CMK (cell line): ENCODE measurements around the gene B9D1.

Experiments
- DNase-seq: peaks from one replicate; pipeline ENCODE4 v3.0.0-alpha.2; 2010; ENCODE audit warnings: low read depth

Gene B9D1

DNA sequence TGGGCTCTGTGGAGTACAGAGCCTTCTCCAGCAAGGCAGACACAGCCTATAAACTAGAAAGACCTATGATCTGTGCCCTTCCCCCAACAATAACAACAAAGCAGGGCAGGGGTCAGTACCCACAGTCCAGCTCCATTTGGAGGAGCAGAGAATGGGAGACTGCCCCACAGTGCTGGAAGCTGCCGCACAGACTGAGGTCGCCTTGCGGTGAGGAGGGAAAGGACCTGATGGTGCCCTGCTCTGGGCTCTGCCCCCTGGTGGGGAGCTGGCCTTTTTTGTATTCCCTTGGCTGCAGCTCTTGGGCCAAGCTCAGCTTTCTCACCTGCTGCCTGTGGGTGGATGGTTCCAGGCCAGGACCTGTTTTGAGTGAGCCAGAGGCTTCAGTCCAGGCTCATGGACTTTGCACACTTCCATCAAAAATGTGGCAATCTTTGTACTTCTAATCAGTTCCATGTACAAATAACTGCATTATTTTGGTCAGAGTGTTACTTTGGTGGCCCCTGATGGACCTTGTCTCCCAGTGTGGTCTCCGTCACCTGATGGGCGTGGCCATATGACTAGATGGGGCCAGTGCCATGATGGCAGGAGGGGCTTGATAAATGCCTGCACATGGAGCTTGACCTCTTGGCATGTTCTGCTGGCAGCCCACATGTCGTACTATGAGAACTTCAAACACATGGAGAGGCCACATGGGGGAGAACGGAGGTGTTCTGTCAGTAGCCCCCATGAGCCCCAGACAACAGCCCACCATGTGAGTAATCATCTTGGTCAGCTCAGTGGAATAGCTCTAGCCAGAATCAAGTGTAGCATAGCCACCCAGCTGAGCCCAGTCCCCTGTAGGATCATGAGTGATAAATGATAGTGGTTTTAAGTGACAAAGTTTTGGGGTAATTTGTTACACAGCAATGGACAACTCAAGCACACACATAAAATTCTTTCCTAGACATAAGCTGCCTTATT is 24.2 kb downstream of the B9D1 start:
- DNase-seq = peak; percentile 27

DNA sequence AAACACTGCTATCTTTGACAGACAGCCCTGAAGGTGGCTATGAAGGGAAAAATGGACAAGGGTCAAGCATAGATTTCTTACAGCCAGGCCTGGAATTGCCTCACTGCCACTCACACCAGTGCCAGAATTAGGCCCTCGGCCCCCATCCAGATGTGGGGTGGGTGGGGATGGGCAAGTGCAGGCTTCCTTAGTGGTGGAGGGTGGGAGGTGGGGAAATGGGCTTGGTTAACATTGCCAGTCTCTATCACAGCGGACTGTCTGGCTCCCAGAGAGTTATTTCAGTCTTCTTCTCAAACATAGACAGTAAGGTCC is 24.9 kb downstream of the B9D1 start:
- no peak for DNase-seq

DNA sequence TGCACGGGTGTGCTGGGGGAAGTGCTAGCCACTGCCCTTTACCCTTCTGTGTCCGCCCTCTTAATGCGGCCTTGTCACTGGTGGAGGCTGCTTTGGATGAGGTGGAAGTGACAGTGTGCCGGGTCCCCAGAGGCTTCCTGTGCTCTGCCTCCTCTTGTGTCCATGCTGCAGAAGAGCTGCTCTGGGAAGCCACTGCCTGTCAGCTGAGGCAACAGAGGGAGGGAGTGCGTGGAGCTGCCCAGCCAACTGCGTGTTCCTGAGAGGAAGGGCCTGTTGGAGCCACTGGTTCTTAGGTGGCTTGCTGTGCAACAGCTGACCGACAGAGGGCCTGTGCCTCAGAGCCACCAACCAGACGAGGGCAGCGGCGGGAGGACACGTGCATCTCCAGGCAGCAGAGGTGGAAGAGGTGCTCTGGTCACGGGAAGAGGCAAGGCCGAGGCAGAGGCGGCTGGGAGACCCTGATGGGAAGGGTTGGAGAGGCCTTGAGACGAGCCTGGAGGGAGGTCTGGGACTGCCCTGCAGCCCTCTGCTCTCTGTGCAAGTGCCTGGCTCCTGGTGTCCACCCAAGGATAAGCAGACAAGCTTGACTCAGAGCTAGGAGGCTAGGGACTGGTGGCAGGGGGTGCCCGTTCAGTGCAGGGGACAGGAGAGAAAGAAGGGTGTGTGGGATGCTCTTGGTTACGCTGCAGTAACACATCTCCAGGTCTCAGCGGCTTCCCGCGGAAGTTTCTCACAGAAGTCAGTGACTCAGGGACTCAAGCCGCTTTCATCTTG is 25.4 kb downstream of the B9D1 start:
- no peak for DNase-seq

DNA sequence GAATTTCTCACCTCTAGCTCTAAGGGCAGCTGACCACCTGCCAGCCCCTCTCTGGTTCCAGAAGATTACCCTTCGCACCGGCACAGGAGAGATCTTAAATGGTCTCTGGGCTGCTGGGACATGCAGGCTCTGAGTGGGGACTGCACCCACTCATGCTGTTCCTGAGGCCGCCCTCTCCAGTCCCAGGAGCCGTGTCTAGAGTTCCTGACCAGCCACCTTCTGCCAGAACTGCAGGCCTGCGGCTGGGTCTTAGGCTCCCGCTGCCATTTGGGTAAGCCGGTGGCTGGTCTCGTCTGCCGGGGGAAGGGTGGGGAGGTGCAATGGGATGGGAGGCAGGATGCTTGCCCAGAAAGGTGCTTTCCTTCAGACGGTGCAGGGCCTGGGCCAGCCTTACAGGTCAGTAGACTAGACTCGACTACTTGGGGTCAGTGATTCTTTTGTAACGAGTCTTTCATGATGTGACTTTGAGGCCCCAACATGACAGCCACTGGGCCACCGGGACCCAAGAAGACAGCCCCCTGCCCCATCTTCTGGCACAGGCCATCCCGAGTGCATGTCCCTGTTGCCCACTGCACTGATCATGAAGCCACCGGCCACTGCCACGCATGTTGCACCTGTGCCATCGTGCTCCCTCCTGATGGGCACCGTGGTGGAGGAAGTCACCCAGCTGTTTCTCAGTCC is 26.4 kb downstream of the B9D1 start:
- DNase-seq = no peak

DNA sequence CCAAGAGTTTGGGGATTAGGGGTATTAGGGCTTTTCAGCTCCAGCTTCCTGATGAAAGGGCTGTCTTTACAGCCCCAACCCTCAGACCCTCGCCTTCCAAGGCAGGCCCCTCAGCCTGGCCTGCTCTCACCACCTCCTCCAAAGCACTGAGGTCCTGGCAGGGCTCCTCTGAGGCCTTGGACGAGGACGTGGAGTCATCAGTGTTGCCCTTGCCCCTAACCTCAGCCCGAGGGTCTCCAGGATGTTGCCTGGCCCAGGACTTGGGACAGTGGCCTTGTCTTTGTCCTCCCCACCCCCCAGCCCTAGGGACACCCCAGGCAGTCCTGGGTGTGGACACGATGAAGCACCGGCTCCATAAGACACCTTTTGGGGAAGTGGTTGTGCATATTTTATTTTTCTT is 28.2 kb downstream of the B9D1 start:
- DNase-seq = no peak

DNA sequence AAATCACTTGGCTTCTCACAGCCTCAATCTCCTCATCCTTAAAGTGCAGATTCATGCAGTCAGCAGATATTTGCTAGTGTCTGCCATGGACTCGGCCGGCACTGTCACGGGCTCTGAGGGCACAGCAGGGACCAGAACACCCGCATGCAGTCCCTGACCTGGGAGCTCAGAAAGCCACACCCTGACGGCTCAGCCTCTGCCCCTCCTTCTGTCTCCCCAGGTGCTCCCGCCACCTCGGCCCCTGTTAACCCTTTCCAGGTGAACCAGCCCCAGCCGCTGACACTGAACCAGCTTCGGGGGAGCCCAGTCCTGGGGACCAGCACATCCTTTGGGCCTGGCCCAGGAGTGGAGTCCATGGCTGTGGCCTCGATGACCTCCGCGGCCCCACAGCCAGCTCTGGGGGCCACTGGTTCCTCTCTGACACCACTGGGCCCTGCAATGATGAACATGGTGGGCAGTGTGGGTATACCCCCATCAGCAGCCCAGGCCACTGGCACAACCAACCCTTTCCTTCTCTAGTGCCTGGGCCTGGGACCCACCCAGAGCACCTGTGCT is 28.7 kb downstream of the B9D1 start:
- no peak for DNase-seq

DNA sequence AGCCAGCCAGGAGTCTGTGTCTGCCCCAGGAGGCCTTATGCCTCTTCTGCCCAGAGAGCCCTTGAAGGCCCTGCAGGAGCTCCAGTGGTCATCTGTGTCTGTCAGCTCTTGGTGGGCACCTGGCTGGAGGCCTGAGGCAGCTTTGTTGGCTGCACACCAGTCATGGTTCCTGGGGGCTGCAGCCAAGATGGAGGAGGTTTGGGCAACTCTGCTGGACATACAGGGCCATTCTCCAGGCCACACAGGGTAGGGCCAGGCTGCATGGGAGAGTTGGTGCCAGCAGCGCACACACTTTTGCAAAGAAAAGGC is 29.4 kb downstream of the B9D1 start:
- no peak for DNase-seq

DNA sequence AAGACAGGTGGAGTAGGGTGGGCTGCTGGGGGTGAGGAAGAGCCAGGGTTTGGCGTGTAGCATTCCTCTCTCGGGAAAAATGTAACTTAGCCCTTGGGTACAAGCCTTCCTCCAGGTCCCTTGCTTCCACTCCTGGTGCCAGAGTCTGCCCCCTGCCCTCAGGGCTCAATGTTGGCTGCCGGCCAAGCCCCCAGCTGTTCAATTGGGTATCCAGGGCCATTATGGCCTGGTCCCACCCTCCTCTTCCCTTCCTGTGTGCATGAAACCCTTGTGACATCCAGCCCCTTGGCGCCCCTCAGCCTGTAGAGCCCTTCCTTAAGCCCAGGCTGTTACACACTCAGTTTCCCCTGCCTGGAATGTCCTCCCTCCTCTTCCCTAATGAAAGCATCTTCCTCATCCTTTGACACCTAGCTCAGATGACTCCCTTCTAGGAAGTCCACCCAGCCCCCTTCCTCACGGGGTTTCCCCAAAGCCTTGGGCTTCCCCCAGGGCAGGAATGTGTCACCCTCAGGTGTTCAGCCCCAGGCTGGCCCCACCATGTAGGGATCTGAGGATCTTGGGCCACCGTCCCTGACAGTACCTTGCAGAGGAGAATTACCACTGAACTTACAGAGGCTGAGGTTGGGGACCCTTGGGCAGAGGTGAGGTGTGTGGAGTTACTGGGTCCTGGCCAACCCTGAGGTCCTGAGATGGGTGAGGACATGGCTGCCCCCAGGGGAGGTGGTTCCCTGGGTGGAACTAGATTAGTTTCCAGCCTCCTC is 30.0 kb downstream of the B9D1 start:
- DNase-seq = no peak

DNA sequence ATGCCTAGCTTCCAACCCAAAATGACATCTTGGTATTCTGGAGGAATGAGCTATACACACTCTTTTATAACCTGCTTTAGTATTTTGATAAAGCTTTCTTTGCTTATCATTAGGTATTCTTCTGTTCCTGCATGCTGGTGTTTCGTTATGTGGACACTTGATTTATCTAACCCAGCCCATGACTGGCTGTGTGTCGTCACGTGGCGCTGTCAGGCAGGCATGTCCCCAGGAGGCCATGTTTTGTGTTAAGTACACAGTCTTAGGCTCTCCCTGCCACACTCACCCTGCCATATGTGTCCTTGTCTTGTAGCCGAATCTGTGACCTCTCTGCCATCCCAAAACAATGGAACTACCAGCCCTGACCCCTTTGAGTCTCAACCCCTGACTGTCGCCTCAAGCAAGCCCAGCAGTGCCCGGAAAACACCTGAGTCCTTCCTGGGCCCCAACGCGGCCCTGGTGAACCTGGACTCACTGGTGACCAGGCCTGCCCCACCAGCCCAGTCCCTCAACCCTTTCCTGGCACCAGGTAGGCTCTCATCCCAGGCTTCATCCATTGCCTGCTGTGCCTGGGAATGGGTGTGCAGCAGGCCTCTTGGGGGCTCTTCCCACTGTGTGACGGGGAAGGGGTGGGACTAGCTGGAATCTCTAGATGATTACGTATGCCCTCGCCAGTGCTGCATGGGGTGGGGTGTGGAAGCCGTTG is 30.8 kb downstream of the B9D1 start:
- DNase-seq = no peak

DNA sequence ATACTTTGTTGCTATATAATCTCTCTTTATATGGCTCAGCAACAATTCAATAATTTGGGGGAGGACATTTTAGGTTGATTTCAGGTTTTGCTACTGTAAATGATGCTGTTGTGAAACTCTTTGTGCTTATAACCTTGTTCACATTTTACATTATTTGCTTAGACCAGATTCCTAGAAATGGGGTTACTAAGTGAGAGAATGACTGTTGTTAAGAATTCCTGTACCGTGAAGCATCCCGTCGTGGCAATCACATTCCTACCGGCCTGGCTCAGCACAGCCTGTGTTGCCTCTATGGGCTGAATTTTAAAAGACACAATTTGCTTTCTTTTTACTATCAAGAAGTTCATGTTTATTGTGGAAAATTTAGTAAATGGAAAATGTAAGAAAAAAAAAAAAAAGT is 31.4 kb downstream of the B9D1 start:
- no peak for DNase-seq

DNA sequence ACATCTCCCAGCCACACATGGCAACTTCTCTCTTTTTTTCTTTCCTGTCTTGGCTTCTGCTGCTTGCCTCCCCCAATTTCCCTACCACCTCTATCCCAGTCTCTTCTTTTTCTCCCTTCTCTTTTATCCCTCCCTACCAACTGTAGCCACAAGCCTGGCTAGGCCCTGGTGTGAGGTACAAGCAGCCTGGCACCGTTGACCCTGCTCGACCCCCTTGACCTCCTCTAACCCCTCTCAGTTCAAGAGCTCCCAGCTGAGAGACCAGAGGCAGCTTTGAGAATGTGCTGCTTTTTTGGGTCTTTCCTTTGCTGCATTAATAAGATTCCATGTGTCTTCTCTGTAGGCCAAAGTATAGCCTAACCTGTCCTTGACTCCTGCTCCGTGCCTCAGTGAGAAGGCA is 32.3 kb downstream of the B9D1 start:
- no peak for DNase-seq

DNA sequence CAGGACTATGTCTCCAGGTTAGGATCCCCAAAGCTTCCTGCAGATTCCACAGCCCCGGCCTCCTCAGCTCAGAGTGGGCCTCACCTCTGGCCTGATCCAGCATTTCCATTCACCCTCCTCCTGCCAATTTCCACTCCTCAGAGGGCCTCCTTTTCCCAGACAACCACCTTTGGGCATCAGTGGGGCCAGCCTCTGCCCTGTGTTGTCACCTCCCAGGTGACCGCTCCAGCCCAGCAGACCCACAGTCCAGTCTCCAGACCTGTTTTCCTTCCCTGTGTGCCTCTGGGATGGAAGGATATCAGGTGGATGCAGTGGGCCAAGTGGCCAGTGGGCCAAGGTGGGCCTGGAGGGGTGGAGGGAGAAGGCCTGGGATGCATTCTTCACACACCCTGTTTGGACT is 32.7 kb downstream of the B9D1 start:
- DNase-seq = no peak

DNA sequence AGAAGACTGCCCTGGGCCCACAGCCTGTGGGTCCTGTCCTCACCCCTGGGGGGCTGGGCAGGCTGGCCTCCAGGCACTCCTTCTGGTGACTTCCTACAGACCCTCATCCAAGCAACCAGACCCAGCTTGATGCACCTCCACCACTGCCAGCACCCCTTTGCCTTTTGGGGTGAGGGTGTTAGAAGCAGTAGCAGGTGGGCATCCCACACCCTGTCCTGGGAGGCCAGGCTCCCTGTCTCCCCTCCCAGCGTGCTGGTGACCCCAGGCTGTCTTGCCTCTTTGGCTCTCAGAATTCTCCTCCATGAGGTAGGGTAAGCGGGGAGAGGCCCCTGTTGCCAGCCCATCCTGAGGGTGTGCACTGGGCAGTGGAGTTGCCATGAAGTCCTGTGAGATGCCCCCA is 33.4 kb downstream of the B9D1 start:
- no peak for DNase-seq

DNA sequence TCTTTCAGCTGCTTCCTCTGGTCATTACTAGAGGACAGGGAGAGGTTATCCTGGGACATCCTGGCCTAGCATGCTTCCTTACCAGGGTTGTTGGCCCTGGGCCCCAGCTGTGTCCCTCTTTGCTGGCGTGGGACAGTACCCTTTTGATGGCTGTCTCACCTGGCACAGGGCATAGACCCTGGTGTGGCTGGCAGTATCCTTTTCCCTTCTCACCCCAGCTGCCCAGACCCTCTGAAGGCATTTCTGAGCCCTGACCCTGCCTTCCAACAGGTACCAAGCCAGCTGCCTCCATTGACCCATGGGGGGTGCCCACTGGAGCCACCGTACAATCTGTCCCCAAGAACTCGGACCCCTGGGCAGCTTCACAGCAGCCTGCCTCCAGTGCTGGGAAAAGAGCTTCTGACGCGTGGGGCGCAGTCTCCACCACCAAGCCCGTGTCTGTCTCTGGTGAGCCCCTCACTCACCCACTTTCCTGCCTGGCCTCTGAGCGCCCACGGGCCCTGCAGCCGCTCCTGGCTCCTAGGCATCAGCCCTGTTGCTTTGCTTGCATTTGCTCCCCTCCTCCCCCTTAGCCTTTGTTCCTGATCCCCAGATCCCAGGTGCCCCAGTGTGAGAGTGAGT is 34.0 kb downstream of the B9D1 start:
- no peak for DNase-seq

DNA sequence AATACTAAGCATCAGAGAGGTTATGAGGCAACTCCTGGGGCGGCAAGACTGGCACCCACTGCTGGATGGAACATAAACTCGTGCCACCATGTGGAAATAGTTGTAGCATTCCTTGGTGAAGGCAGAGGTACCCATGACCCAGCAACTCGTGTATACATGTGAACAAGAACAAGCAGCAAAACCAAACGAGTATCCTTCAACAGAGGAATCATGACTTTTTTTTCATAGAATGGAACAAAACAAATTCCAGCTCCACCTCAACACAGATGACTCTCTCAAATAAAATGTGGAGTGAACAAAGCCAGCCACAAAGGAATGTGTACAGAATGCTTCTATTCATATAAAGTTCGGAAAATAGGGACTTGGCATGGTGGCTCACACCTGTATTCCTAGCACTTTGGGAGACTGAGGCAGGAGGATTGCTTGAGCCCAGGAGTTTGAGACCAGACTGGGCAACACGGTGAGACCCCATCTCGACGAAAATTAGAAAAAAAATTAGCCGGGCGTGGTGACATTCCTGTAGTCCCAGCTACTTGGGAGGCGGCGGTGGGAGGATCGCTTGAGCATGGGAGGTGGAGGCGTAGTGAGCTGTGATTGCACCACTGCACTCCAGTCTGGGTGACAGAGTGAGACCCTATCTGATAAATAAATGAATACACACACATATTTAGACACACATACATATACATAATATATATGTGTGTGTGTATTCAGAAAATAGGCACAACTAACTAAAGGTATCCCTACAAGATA is 35.3 kb downstream of the B9D1 start:
- no peak for DNase-seq

DNA sequence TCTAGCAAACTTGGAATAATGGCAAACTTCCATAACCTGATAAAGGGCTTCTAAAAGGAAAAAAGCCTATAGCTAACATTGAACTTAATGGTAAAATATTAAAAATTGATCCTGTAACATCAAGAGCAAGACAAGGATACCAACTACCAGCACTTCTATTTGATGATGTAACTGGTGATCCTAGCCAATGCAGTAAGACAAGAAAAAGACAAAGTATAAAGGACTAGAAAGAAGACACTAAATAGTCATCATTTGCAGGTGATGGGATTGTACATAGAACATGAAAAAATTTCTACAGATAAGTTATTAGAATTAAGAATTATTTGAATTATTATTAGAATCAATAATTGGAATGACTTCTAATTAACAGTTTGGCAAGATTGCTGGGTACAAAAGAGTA is 37.0 kb downstream of the B9D1 start:
- DNase-seq = no peak

DNA sequence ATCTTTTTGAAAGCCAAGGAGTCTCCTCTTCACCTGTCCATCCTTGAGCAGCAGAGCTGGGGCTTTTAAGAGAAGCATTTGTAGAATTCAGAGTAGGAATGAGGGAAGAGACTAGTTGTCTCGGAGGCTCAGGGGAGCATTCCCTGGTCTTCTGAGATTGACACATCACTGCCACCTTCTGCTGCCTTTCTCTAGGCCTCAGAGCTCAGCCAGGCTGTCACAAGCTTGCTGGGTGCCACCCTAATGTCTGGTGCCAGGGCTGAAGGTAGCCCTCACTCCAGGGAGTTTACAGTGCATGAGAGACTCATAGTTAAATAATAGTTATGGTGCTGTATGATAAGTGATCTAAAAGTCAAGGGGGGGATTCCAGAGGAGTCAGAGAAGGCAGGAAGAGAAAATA is 39.7 kb downstream of the B9D1 start:
- DNase-seq = no peak

DNA sequence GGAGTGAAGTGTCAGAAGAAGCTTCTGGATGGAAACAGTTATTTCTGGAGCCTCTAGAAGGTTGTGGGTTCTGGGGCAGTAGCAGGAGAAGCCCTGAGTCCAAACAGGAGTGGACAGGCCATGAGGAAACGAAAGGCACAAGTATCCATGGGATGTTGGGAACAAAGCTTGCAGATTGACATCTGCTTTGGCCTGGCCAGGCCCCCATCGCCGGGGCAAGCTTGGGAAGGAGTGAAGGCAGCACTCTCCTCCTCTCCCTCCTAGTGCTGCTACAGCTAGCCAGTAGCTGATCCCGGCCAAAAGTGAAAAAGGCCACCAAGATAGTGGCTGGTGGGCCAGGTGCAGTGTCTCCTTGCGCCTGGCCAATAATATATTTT is 40.4 kb downstream of the B9D1 start:
- no peak for DNase-seq

DNA sequence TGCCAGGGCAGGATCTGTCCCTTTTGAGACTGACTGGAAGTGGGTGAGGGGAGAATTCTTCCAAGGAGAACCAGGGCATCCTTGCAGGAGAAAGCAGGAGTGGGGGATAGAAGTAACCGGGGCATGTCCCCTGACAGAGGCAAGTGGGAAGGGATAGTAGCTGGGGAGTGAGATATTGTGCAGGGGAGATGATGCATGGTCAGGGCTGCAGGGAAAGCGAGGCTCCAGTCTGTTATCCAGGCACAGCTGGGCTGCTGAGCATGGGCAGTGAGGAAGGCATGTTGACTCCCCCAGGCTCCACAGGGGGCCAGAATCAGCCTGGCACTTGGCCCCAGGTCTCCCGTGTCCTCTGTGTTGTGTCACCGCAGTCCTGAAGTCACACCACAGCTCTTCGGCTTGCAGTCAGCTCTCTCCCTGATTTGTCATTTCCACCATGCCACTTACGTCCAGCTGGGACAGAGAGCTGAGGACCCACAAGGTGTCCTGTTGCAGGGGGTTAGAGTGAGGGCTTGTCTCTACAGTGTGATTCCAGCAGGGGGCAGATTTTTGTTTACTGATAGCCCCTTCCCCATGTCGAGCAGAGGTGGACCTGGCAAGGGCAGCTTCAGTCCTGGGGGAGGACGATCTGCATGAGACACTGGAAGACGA is 40.9 kb downstream of the B9D1 start:
- no peak for DNase-seq

DNA sequence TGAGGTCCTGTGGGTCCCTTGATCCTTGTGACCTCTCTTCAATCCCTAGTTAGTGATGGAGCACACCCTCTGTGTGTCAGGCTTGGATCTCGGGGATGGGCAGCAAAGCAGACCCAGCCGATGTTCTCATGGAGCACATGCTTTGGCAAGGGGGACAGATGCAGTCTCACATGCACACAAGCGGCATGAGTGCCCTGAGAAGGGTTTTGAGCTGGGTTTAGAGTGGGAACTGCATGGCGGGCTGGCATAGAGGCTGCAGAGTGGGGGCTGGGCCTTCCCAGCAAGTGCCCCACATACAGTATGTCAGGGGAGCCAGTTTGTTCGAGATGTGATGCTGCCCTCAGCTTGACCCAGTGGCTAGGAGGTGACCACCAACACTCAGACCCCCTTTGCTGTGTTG is 41.6 kb downstream of the B9D1 start:
- DNase-seq = no peak
